Sigmoid colon (tissue), 4 donors: ENCODE measurements around the gene TRIL.

Experiments used
- CTCF ChIP-seq, 4 experiments: fragments of 450-650 bp in 3 of 4; fragments of 200-600 bp in 1 of 4; IDR thresholded peaks; one replicate each; pipeline ENCODE4 v1.5.1; 2016 to 2019; ENCODE audit warnings: antibody characterized with exemption in 4 of 4, mild to moderate bottlenecking in 3 of 4, moderate library complexity in 2 of 4
- POLR2A ChIP-seq, 2 donors: fragments of 450-650 bp; IDR thresholded peaks; one replicate each; pipeline ENCODE4 v1.6.1; 2016; ENCODE audit warnings: antibody characterized with exemption in 2 of 2, mild to moderate bottlenecking in 2 of 2, moderate library complexity in 2 of 2
- POLR2AphosphoS5 ChIP-seq, 4 donors: sonication (generic); formaldehyde crosslinking; IDR thresholded peaks; one replicate each; pipeline ENCODE4 v1.6.1; 2017; ENCODE audit warnings: antibody characterized with exemption in 4 of 4

DNA sequence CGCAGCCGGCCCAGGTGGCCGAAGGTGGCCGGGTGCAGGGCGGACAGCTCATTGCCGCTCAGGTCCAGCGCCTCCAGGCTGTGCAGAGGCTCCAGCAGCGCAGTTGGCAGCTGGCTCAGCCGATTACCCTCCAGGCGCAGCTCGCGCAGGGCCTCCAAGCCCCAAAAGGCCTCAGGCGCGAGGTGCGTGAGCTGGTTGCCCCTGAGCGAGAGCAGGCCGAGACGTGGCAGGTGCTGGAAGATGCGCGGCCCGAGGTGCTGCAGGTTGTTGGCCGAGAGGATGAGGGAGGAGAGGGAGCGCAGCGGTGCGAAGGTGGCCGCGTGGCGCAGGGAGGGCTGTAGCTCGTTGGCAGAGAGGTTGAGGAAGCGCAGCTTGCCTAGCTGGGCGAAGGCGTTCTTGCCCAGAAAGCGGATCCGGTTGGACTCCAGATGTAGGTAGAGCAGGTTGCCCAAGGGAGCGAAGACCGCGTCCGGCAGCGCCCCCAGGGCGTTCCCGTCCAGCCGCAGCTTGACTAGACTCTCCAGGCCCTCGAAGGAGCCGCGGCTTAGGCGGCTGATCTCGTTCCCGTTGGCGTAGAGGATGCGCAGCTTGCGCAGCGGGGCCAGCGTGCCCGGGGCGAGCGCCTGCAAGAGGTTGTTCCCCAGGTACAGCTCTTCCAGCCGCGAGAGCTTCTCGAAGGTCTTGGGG is 923 bp downstream of the TRIL start:
- TF ChIP-seq POLR2A (IDR thresholded peaks at IDR 0.05) (no peak), CTCF (IDR thresholded peaks at IDR 0.05) (no peak), POLR2AphosphoS5 (IDR thresholded peaks at IDR 0.05) (no peak)
